Effector CD4-positive, alpha-beta T cell (primary cell): ENCODE results near the gene ATP2A2.
A peak's percentile ranks its signal among the peaks of the same experiment; 100 is the strongest.

Experiments
- DNase-seq: peaks from one replicate; pipeline ENCODE4 v3.0.0-alpha.2; 2020

ATP2A2 gene

GRCh38 chr12:110262442-110263388, 18.3 kb upstream of the ATP2A2 start:
- no peak for DNase-seq

GRCh38 chr12:110266381-110266960, 14.6 kb upstream of the ATP2A2 start:
- no peak for DNase-seq

- no peak for DNase-seq
These were observed 13.9 kb upstream of the ATP2A2 start for GRCh38 chr12:110266980-110267620.

GRCh38 chr12:110269622-110270124, 11.4 kb upstream of the ATP2A2 start:
- DNase-seq: no peak

- DNase-seq: no peak
These were observed 10.7 kb upstream of the ATP2A2 start for GRCh38 chr12:110270125-110270962.

- no peak for DNase-seq
These were observed 10.0 kb upstream of the ATP2A2 start for GRCh38 chr12:110271015-110271414.

GRCh38 chr12:110277530-110278254, 3.4 kb upstream of the ATP2A2 start:
- no peak for DNase-seq

- no peak for DNase-seq
These were observed 2.9 kb upstream of the ATP2A2 start for GRCh38 chr12:110278255-110278536.

GRCh38 chr12:110279566-110280375, 1.3 kb upstream of the ATP2A2 start:
- DNase-seq: no peak

GRCh38 chr12:110280392-110280778, 662 bp upstream of the ATP2A2 start:
- DNase-seq: peak; percentile 53

- DNase-seq: peak; percentile 27
These were observed 677 bp downstream of the ATP2A2 start for GRCh38 chr12:110281549-110282299.

GRCh38 chr12:110282300-110282860, 1.3 kb downstream of the ATP2A2 start:
- no peak for DNase-seq

GRCh38 chr12:110282956-110283817, 2.1 kb downstream of the ATP2A2 start:
- no peak for DNase-seq

- no peak for DNase-seq
These were observed 3.5 kb downstream of the ATP2A2 start for GRCh38 chr12:110284597-110284996.

GRCh38 chr12:110286623-110287022, 5.6 kb downstream of the ATP2A2 start:
- no peak for DNase-seq

- no peak for DNase-seq
These were observed 6.9 kb downstream of the ATP2A2 start for GRCh38 chr12:110287986-110288385.

GRCh38 chr12:110289044-110289710, 8.1 kb downstream of the ATP2A2 start:
- DNase-seq: no peak

GRCh38 chr12:110289711-110290078, 8.6 kb downstream of the ATP2A2 start:
- no peak for DNase-seq
